T1000 (cell line): ENCODE results near the gene FNBP1.

Experiments
- DNase-seq: peaks from one replicate; lab custom pipeline; 2025; ENCODE audit warnings: mixed read lengths; lab: John Stamatoyannopoulos, UW

Gene FNBP1

GRCh38 chr9:130042885-130043653, at the start of gene FNBP1:
FNBP1 (minus strand) TSS chr9:130043189; CDS start chr9:130042975, 214 bp downstream.
- peak; percentile 64 for DNase-seq

GRCh38 chr9:130090915-130091314, 47.9 kb upstream of the FNBP1 start:
- DNase-seq, result no peak

GRCh38 chr9:130089141-130089540, 46.2 kb upstream of the FNBP1 start:
- DNase-seq, result no peak

- no peak for DNase-seq
Measured at GRCh38 chr9:130088051-130088450, 45.1 kb upstream of the FNBP1 start.

- no peak for DNase-seq
Measured at GRCh38 chr9:130084337-130084736, 41.3 kb upstream of the FNBP1 start.

- no peak for DNase-seq
Measured at GRCh38 chr9:130078547-130078946, 35.6 kb upstream of the FNBP1 start.

- no peak for DNase-seq
Measured at GRCh38 chr9:130073373-130073772, 30.4 kb upstream of the FNBP1 start.

- no peak for DNase-seq
Measured at GRCh38 chr9:130072515-130073235, 29.7 kb upstream of the FNBP1 start.

- DNase-seq, result no peak
Measured at GRCh38 chr9:130069048-130069447, 26.1 kb upstream of the FNBP1 start.

- DNase-seq, result no peak
Measured at GRCh38 chr9:130064621-130065020, 21.6 kb upstream of the FNBP1 start.

- DNase-seq, result no peak
Measured at GRCh38 chr9:130062750-130063149, 19.8 kb upstream of the FNBP1 start.

GRCh38 chr9:130060296-130060695, 17.3 kb upstream of the FNBP1 start:
- DNase-seq, result no peak

GRCh38 chr9:130058887-130059286, 15.9 kb upstream of the FNBP1 start:
- DNase-seq, result no peak

- DNase-seq, result no peak
Measured at GRCh38 chr9:130058154-130058553, 15.2 kb upstream of the FNBP1 start.

GRCh38 chr9:130054820-130055219, 11.8 kb upstream of the FNBP1 start:
- DNase-seq, result no peak

- DNase-seq, result no peak
Measured at GRCh38 chr9:130054325-130054786, 11.4 kb upstream of the FNBP1 start.

- DNase-seq, result peak; percentile 63
Measured at GRCh38 chr9:130053504-130054324, 10.7 kb upstream of the FNBP1 start, which contains the start of gene GPR107. GPR107 (plus strand) TSS chr9:130053906; CDS start chr9:130053933, 27 bp downstream.

GRCh38 chr9:130053109-130053503, 10.1 kb upstream of the FNBP1 start:
- no peak for DNase-seq

- DNase-seq, result no peak
Measured at GRCh38 chr9:130051855-130052254, 8.9 kb upstream of the FNBP1 start.

GRCh38 chr9:130050462-130050861, 7.5 kb upstream of the FNBP1 start:
- no peak for DNase-seq

- DNase-seq, result no peak
Measured at GRCh38 chr9:130049431-130050210, 6.6 kb upstream of the FNBP1 start.
